Skin of body (tissue), 2 donors: Measurements from ENCODE around the gene SYNE2. TPM values are rescaled to one million over a fixed set of nuclear protein-coding genes. Genes with fewer than 3 reads are reported as not detected.
A peak's percentile ranks its signal among the peaks of the same experiment; 100 is the strongest.
"Not testable (repeated sequence)": the region's sequence is repeated elsewhere in the genome, so short reads cannot be mapped to it uniquely, and the experiment has no call there.

ENCODE experiments used
- DNase-seq: peaks from one replicate; lab custom pipeline; 2025; lab: John Stamatoyannopoulos, UW
- total RNA-seq: library from RNA; depleted of rRNA; stranded (reverse); fragments of >200 nt; gene quantifications from one replicate; pipeline ENCODE4 v1.2.3, GENCODE V29; 2014

SYNE2 gene, protein sequence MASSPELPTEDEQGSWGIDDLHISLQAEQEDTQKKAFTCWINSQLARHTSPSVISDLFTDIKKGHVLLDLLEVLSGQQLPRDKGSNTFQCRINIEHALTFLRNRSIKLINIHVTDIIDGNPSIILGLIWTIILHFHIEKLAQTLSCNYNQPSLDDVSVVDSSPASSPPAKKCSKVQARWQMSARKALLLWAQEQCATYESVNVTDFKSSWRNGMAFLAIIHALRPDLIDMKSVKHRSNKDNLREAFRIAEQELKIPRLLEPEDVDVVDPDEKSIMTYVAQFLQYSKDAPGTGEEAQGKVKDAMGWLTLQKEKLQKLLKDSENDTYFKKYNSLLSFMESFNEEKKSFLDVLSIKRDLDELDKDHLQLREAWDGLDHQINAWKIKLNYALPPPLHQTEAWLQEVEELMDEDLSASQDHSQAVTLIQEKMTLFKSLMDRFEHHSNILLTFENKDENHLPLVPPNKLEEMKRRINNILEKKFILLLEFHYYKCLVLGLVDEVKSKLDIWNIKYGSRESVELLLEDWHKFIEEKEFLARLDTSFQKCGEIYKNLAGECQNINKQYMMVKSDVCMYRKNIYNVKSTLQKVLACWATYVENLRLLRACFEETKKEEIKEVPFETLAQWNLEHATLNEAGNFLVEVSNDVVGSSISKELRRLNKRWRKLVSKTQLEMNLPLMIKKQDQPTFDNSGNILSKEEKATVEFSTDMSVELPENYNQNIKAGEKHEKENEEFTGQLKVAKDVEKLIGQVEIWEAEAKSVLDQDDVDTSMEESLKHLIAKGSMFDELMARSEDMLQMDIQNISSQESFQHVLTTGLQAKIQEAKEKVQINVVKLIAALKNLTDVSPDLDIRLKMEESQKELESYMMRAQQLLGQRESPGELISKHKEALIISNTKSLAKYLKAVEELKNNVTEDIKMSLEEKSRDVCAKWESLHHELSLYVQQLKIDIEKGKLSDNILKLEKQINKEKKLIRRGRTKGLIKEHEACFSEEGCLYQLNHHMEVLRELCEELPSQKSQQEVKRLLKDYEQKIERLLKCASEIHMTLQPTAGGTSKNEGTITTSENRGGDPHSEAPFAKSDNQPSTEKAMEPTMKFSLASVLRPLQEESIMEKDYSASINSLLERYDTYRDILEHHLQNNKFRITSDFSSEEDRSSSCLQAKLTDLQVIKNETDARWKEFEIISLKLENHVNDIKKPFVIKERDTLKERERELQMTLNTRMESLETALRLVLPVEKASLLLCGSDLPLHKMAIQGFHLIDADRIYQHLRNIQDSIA (N-terminal part only)
- 139 TPM for total RNA-seq

GRCh38 chr14:63852817-63853731 lies at the start of gene SYNE2:
SYNE2 (plus strand) TSS chr14:63853004; CDS start chr14:63909149, 56,145 bp downstream.
- peak; percentile 42 for DNase-seq

DNA sequence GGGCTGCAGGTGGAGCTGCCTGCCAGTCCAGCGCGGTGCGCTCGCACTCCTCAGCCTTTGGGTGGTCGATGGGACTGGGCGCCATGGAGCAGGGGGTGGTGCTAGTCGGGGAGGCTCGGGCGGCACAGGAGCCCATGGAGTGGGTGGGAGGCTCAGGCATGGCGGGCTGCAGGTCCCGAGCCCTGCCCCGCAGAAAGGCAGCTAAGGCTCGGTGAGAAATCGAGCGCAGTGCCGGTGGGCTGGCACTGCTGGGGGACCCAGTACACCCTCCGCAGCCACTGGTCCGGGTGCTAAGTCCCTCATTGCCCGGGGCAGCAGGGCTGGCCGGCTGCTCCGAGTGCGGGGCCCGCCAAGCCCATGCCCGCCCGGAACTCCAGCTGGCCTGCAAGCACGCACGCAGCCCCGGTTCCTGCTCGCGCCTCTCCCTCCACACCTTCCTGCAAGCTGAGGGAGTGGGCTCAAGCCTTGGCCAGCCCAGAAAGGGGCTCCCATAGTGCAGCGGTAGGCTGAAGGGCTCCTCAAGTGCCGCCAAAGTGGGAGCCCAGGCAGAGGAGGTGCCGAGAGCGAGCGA lies 49.5 kb upstream of the SYNE2 start:
- not testable (repeated sequence) for DNase-seq

- not testable (repeated sequence) for DNase-seq
Observed at GRCh38 chr14:63806064-63806463, 46.7 kb upstream of the SYNE2 start.

DNA sequence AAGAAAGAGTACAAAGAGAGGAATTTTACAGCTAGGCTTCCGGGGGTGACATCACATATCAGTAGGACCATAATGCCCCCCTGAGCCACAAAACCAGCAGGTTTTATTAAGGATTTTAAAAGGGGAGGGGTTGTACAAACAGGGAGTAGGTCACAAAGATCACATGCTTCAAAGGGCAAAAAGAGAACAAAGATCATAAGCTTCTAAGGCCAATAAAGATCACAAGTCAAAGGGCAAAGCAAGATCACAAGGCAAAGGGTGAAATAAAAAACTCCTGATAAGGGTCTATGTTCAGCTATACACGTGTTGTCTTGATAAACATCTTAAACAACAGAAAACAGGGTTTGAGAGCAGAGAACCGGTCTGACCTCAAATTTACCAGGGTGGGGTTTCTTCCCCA lies 41.1 kb upstream of the SYNE2 start:
- not testable (repeated sequence) for DNase-seq

DNA sequence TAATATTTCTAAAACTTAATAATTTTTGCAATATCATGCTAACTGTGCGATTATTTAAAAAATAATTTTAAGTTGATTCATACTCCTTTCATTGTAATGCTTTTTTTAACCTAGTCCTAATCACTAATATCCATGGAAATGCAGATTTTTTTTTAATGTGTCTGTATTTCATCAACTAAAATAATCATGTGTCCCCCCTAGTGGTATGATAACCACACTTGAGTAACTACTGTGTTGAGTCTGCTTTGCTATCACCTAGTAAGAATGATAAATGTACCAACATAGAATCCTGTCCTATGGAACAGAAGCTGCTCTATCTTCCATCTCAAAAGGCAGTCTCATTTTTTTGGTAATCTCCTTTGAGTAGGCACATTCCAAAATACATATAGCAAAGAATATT lies 19.1 kb upstream of the SYNE2 start:
- DNase-seq, result no peak

GRCh38 chr14:63840981-63841380 lies 11.8 kb upstream of the SYNE2 start:
- DNase-seq, result no peak

- no peak for DNase-seq
Observed at GRCh38 chr14:63843796-63844195, 9.0 kb upstream of the SYNE2 start.

GRCh38 chr14:63848890-63849289 lies 3.9 kb upstream of the SYNE2 start:
- no peak for DNase-seq

DNA sequence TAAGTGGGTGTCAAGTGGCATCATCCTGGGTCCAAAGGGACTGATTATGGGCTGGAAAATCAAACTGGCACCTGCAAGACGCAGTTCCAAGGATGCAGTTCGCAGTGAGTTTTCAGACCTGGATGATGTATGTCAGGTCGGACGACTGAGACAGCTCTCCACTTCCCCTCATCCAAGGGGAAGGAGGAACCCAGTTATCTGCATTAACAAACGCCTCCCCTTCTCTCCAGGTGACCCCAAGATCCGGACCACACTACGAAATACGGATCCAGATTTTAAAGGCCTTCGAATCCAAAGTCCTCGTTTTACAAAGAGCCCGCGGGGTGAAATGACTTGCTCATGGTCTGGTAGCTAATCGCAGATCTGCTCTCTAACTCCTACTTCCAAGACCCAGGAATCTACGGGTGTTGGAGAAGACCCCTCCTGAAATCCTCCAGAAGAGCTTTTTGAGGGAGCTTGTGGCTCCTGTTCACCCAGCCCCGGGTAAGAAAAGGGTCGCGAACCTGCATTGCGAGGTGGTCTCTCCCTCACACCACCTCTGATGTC lies 460 bp upstream of the SYNE2 start:
- DNase-seq, result no peak

GRCh38 chr14:63853831-63854293 lies 1.1 kb downstream of the SYNE2 start:
- DNase-seq, result peak; percentile 32

- no peak for DNase-seq
Observed at GRCh38 chr14:63854330-63854729, 1.5 kb downstream of the SYNE2 start.

DNA sequence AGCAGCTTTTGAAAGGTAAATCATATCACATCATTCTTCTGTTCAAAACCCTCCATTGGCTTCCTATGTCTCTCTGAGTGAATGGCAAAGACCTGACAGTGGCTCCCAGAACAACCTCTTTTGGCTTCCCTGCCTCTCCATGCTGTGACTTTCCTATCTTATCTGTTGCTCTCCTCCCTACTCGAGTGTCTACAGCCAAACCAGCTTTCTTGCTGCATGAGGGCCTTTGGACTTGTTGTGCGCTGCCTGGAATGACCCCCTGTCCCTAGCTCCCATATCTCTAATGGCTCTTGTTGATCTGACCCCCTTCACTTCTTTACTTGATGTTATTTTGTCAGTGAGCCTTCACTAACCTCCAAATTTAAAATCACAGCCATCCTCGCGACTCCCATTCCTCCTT lies 2.5 kb downstream of the SYNE2 start:
- DNase-seq, result no peak

DNA sequence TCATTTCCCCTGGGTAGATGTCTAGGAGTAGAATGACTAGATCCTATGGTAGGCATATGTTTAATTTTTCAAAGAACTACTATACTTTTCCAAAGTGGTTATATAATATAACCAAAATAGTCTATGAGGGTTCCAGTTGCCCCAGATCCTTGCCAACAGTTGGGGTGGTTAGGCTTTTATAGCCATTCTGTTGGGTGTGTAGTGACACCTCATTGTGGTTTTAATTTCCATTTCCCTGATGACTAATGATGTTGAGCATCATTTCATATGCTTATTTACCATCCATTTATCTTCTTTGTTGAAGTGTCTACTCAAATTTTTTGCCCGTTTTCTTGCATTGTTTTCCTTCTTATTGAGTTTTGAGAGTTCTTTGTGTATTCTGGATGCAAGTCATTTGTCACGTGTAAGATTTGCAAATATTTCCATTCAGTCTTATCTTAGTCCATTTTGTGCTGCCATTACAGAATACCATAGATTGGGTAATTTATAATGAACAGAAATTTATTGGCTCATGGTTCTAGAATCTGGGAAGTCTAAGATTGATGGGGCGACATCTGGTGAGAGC lies 4.7 kb downstream of the SYNE2 start:
- no peak for DNase-seq

DNA sequence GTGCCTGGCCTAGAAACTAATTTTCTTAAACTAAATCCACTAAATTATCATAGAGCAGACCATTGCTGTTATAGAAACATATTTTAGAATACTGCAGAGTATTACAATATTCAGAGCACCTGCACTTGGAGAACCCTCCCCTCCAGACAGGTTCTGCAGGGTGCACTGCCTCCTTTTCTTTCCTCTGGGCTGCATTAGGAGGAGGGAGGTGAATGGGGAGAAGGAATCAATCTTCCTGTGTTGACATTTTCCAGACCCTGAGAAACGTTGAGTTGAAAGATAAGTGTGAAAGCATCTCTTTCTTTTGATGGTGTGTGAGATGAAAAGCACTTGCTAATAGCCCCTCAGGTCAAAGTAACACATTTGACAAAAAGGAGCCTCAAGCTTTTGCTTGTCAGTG lies 7.3 kb downstream of the SYNE2 start:
- no peak for DNase-seq

DNA sequence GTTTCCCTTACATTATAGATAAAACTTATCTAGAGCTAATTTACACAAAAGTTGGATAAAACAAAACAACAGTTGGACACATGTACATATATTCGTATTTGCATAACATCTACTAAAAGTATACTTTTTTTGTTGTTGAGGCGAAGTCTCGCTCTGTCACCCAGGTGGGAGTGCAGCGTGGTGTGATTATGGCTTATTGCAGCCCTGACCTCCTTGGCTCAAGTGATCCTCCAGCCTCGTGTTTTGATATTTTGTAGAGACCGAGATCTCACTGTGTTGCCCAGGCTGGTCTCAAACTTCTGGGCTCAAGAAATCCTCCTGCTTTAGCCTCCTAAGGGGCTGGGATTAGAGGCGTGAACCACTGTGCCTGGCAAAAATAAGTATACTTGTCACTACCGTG lies 9.4 kb downstream of the SYNE2 start:
- DNase-seq, result no peak

GRCh38 chr14:63863004-63863403 lies 10.2 kb downstream of the SYNE2 start:
- no peak for DNase-seq

- not testable (repeated sequence) for DNase-seq
Observed at GRCh38 chr14:63864775-63865174, 12.0 kb downstream of the SYNE2 start.

DNA sequence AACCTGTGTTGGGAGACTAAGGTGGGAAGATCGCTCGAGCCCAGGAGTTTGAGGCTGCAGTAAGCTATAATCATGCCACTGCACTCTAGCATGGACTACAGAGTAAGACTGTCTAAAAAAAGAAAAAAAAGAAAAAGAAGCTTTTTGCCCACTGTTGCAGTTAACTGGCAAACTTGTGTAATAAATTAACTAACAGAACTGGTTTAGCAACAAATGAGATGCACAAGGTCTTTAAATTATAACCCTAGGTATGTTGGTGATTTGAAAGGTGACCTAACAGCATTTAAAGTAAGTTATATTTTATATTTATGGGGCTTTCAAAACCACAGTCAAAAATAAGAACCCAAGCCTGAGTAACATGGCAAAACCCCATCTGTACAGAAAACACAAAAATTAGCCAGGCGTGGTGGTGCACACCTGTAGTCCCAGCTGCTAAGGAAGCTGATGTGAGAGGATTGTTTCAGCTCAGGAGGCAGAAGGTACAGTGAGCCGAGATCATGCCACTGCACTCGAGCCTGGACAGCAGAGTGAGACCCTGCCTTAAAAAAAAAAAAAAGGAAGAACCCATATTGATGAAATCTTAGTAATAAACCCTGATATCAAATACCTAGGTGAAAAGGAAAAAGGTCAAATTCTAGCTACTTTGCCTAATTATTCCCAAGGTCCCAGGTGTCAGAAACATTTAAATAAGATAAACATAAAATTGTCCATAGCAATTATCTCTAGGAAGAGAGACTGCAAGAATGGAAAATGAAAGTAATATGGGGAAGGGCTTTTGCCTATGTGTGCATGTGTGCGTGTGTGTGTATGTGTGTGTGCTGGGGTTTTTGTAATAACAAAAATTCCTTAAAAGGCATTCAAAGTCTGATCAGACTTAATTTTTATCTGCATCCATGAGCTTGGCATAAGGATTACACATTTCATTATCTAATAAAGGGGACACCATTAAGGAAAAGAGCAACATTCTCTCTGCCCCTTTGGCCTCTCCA lies 15.4 kb downstream of the SYNE2 start:
- DNase-seq, result no peak
